Testis (tissue), 3 donors: Measurements from ENCODE around the gene SLC1A3. TPM values are rescaled to one million over a fixed set of nuclear protein-coding genes. Genes with fewer than 3 reads are reported as not detected.

Experiments used
- DNase-seq: peaks from one replicate; pipeline ENCODE4 v3.0.0-alpha.2; 2019
- H3K27ac ChIP-seq, 2 donors: fragments of 200-600 bp; sonication (generic); one replicate each; pipeline ENCODE4 v1.5.1; 2019
- H3K27me3 ChIP-seq: fragments of 200-600 bp; sonication (generic); one replicate; pipeline ENCODE4 v1.5.1; 2019
- H3K36me3 ChIP-seq: fragments of 200-600 bp; sonication (generic); one replicate; pipeline ENCODE4 v1.5.1; 2017; ENCODE audit warnings: low read depth; ENCODE audit errors: missing control alignments
- H3K4me1 ChIP-seq: fragments of 200-600 bp; sonication (generic); one replicate; pipeline ENCODE4 v1.5.1; 2019
- H3K4me3 ChIP-seq, 2 donors: fragments of 200-600 bp; sonication (generic); one replicate each; pipeline ENCODE4 v1.5.1; 2017 to 2019
- H3K9me3 ChIP-seq: fragments of 200-600 bp; sonication (generic); one replicate; pipeline ENCODE4 v1.5.1; 2017
- POLR2A ChIP-seq: fragments of 450-650 bp; IDR thresholded peaks from one replicate; pipeline ENCODE4 v1.6.1; 2017; ENCODE audit warnings: antibody characterized with exemption, mild to moderate bottlenecking, moderate library complexity
- WGBS, 2 donors: methylation state at CpG; one replicate each; pipeline ENCODE4 v1.1.5; 2018; 5-methylcytosine and 5-hydroxymethylcytosine counted together
- intact Hi-C: fragments of 100-400 bp; cut with DNase I; formaldehyde crosslinking; loops from one replicate; pipeline ENCODE4 v1.15.1; 2023; ENCODE audit warnings: low total_unique reads
- polyA plus RNA-seq: library from polyadenylated mRNA; stranded (reverse); fragments of 350-450 nt; fragmentation: Illumina TruSeq; extraction: RNeasy Lipid Tissue Mini Kit (QIAGEN cat#74804); gene quantifications from one replicate; pipeline ENCODE4 v1.2.3, GENCODE V29; 2014; ENCODE audit warnings: low read depth, low replicate concordance; ENCODE audit not compliant: insufficient read depth
- total RNA-seq, 2 donors: library from RNA; depleted of rRNA; stranded (reverse); fragments of >200 nt; gene quantifications; one replicate each; pipeline ENCODE4 v1.2.3, GENCODE V29; 2016
- TF ChIP-seq, protein P1 (sequence below), 3 experiments: fragments of 450-650 bp in 2 of 3; fragments of 200-600 bp in 1 of 3; sonication (generic) in 1 of 3; IDR thresholded peaks; one replicate each; pipeline ENCODE4 v1.5.1; 2016 to 2019; ENCODE audit warnings: antibody characterized with exemption in 3 of 3, mild to moderate bottlenecking in 2 of 3, moderate library complexity in 1 of 3

Gene SLC1A3
- total and polyA plus RNA-seq, 3 donors from 2014 or later, result 3.6 to 10.8 (median 6.6) TPM

DNA sequence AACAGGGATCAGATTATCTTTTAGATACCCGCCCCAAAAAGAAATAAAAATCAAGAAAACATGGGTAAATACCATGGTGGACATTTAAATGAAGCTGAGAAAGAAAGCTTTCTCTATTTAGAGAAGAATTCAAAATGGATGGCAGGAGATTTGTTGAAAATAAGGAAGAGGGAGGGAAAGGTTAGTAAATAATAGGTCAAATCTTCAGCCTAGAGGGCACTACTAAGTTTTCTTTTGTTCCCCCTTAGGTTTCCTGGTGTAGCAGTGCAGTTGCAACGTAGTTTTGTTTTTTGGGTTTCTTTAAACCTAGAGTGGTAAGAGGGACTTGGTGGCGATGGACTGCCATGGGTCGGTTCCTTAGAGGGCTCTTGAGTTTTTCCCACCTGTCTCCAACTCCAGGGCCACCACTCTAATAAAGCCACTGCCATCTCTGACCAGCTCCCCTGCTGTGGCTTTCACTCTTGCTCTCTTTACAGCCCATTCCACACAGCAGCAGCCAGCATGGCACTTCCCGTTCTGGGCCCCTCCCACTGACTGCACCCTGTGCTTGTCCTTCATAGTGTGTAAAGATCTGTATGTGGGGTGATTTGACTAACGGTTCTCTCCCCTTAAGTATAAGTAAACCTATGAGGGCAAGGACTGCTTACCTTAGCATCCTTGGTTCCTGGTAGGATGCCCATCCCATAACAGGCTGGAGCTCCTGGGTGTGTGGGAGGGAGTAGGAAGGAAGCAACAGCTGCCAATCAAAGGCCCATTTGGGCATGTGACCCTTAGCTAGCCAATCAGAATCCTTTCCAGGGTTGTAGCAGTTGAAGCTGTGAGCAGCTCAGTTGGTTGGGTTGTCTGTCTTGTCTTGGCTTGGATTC, 118.3 kb downstream of the SLC1A3 start:
- Histone ChIP-seq H3K27me3 (no peaks in the 10 kb centered on the region), H3K36me3 (no peaks in the 10 kb centered on the region), H3K4me1 (no peaks in the 10 kb centered on the region), H3K9me3 (no peaks in the 10 kb centered on the region), H3K27ac (no peak overlapping the region), H3K4me3 (peak overlapping the region in 1 of 2 donors; percentile 3)
- intact Hi-C loops, result no loop called here
- peak; percentile 61 for DNase-seq
- WGBS, 2 donors, result 57 to 62% methylated on average over 6 of the region's 6 CpGs
- TF ChIP-seq POLR2A, result no peak
- TF ChIP-seq, protein P1, sequence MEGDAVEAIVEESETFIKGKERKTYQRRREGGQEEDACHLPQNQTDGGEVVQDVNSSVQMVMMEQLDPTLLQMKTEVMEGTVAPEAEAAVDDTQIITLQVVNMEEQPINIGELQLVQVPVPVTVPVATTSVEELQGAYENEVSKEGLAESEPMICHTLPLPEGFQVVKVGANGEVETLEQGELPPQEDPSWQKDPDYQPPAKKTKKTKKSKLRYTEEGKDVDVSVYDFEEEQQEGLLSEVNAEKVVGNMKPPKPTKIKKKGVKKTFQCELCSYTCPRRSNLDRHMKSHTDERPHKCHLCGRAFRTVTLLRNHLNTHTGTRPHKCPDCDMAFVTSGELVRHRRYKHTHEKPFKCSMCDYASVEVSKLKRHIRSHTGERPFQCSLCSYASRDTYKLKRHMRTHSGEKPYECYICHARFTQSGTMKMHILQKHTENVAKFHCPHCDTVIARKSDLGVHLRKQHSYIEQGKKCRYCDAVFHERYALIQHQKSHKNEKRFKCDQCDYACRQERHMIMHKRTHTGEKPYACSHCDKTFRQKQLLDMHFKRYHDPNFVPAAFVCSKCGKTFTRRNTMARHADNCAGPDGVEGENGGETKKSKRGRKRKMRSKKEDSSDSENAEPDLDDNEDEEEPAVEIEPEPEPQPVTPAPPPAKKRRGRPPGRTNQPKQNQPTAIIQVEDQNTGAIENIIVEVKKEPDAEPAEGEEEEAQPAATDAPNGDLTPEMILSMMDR (IDR thresholded peaks at IDR 0.05), result no peak

DNA sequence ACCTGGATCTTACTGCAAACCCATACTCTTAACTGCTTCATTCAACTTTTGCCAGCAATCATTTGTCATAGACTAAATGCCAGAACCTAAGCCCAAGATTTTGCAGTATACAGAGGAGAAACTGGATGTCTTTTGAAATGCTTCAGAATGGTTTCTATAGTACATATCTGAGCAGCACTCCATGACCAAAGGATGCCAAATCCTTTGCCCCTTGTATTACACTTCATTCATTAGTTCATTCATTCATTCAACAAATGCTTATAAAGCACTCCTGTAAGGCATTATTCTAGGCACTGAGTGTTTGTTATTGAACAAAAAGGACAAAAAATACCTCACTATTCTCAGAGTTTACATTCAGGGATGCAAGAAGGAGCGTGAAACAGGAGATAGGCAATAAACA, 119.9 kb downstream of the SLC1A3 start:
- intact Hi-C loops, result no loop called here
- H3K4me3 ChIP-seq, result no peak overlapping the region

DNA sequence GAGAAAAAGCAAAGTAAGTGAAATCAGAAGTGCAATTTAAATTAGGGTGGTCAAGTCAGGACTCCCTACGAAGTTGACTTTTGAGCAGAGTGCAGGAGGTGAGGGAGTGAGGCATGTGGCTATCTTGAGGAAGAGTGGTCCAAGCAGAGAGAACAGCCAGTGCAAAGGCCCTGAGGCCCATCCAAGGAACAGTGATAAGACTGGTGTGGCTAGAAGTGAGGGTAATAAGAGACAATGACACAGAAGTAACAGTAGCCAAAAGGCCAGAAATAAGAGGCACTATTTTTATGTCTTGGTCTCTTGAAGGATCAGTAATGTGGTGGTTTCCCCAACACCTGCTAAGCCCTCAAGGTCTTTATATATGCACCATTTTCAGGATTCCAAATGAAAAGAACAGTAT, 120.4 kb downstream of the SLC1A3 start:
- Histone ChIP-seq H3K9me3 (no peaks in the 10 kb centered on the region), H3K27ac (no peak overlapping the region), H3K4me3 (no peak overlapping the region), H3K27me3 (no peaks in the 10 kb centered on the region), H3K36me3 (no peaks in the 10 kb centered on the region), H3K4me1 (no peaks in the 10 kb centered on the region)
- TF ChIP-seq, protein P1 (IDR thresholded peaks at IDR 0.05), result no peak
- TF ChIP-seq POLR2A, result no peak
- intact Hi-C loops, result no loop called here
- DNase-seq, result no peak
- 84 to 86% methylated on average over 1 of the region's 1 CpG for WGBS, 2 donors

More for the DNA sequence above, 119.9 kb downstream of the SLC1A3 start:
- H3K27me3 ChIP-seq, result no peaks in the 10 kb centered on the region
- no peak for DNase-seq
- 91 to 100% methylated on average over 1 of the region's 1 CpG for WGBS, 2 donors
- H3K36me3 ChIP-seq, result no peaks in the 10 kb centered on the region
- H3K9me3 ChIP-seq, result no peaks in the 10 kb centered on the region
- no peak overlapping the region for H3K27ac ChIP-seq
- TF ChIP-seq, protein P1 (IDR thresholded peaks at IDR 0.05), result no peak
- no peak for TF ChIP-seq POLR2A
- no peaks in the 10 kb centered on the region for H3K4me1 ChIP-seq

DNA sequence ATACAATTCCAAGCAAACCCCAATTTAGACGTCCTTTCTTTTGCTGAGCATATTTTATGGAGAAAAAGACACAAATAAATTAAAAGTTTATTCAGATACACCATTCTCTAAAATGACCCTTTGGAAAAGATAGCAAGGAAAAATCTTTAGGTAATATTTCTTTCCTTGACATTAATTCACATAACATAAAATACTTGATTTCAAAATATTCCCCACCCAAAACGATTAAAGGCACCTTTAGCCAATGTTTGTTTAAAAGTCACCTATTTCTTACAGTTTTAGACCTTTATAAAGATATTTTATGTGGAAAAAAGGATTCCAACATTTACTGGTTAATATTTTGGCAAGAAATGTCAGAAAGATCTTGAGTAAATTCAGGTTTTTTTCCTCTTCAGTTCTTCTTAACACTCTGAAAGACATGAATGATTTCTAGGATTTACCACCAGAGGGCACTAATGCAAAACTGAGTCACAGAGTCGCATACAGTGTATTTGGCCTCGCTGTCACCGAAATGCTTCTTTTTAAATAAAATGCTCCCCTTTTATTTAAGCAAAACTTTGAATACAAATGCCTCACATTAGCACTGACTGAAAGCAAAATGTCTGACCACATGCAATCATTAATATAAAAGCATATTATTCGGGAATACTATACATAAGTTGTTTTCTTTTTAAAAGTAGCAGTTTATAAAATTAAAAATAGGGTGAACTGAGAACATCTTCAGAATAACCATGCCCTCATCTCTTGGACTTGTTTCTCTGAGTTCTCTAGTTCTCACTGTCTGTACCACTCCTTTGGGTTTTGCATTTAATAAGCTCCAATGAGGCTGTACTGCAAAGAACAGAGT, 122.5 kb downstream of the SLC1A3 start:
- WGBS, 2 donors, result 29 to 31% methylated on average over 6 of the region's 6 CpGs
- H3K27me3 ChIP-seq, result no peaks in the 10 kb centered on the region

More for the DNA sequence above, 122.5 kb downstream of the SLC1A3 start:
- H3K27ac ChIP-seq, result no peak overlapping the region
- H3K4me1 ChIP-seq, result no peaks in the 10 kb centered on the region
- TF ChIP-seq, protein P1 (IDR thresholded peaks at IDR 0.05), result peak; percentile 55 to 64 (median 64)
- no peak for TF ChIP-seq POLR2A
- no peaks in the 10 kb centered on the region for H3K36me3 ChIP-seq
- intact Hi-C loops, result no loop called here
- H3K4me3 ChIP-seq, result no peak overlapping the region
- DNase-seq, result peak; percentile 23
- no peaks in the 10 kb centered on the region for H3K9me3 ChIP-seq
